SK-N-SH (cell line): ENCODE data around the gene FSIP2. TPM values are rescaled to one million over a fixed set of nuclear protein-coding genes. Genes with fewer than 3 reads are reported as not detected.
A peak's percentile ranks its signal among the peaks of the same experiment; 100 is the strongest.

Source experiments
- CTCF ChIA-PET: fragments of 300-600, 350-600 bp; formaldehyde crosslinking; extraction: SDS; loops from one replicate; lab custom pipeline; 2021; lab: Yijun Ruan, JAX
- POLR2A ChIA-PET: fragments of 350-600 bp; sonication (Branson Sonifier 250); formaldehyde crosslinking; extraction: SDS; loops from one replicate; lab custom pipeline; 2020; ENCODE audit warnings: antibody characterized with exemption, inconsistent platforms; lab: Yijun Ruan, JAX
- DNase-seq: peaks from one replicate; pipeline ENCODE4 v3.0.0; 2012
- H2AFZ ChIP-seq: fragments of 200-600 bp; sonication (generic); 2 replicates; pipeline ENCODE4 v1.8.1; 2016; ENCODE audit warnings: antibody characterized with exemption, mild to moderate bottlenecking, low read depth
- H3F3A ChIP-seq: fragments of 200-600 bp; sonication (generic); replicated peaks from 2 replicates; pipeline ENCODE3; 2016; ENCODE audit warnings: antibody characterized with exemption, mild to moderate bottlenecking; ENCODE audit not compliant: insufficient read depth
- H3K27ac ChIP-seq, 2 experiments: fragments of 200-500 bp in 1 of 2; fragments of 200-600 bp in 1 of 2; sonication (Bioruptor generic) in 1 of 2; sonication (generic), shearing (Covaris generic) in 1 of 2; 2 replicates each; pipeline versions ENCODE4 v1.5.1 to v1.6.1; 2014 to 2016; ENCODE audit warnings: low read depth in 2 of 2, inconsistent platforms in 1 of 2, low read length in 1 of 2, mild to moderate bottlenecking in 1 of 2, mixed read lengths in 1 of 2
- H3K27me3 ChIP-seq: fragments of 200-600 bp; sonication (generic), shearing (Covaris generic); 2 replicates; pipeline ENCODE4 v1.6.1; 2016; ENCODE audit warnings: mixed run types; ENCODE audit not compliant: insufficient read depth
- H3K36me3 ChIP-seq, 2 experiments: fragments of 200-500 bp in 1 of 2; fragments of 200-600 bp in 1 of 2; sonication (Bioruptor generic) in 1 of 2; sonication (generic) in 1 of 2; replicated peaks in 1 of 2; 2 replicates each; pipeline versions ENCODE3 to v1.5.1; 2014 to 2016; ENCODE audit warnings: low read length in 1 of 2, mild to moderate bottlenecking in 1 of 2; ENCODE audit not compliant: insufficient read depth in 2 of 2, control insufficient read depth in 1 of 2
- H3K4me1 ChIP-seq, 2 experiments: fragments of 200-500 bp in 1 of 2; fragments of 200-600 bp in 1 of 2; sonication (Bioruptor generic) in 1 of 2; sonication (generic), shearing (Covaris generic) in 1 of 2; 2 replicates each; pipeline versions ENCODE4 v1.5.1 to v1.6.1; 2014 to 2016; ENCODE audit warnings: low read depth in 1 of 2, low read length in 1 of 2, mixed run types in 1 of 2; ENCODE audit not compliant: insufficient read depth in 2 of 2, control insufficient read depth in 1 of 2
- H3K4me2 ChIP-seq: fragments of 200-600 bp; sonication (generic), shearing (Covaris generic); 2 replicates; pipeline ENCODE4 v1.6.1; 2017; ENCODE audit warnings: mixed run types
- H3K4me3 ChIP-seq, 2 experiments: fragments of 200-500 bp in 1 of 2; fragments of 200-600 bp in 1 of 2; sonication (Bioruptor generic) in 1 of 2; sonication (generic), shearing (Covaris generic) in 1 of 2; 2 replicates each; pipeline versions ENCODE4 v1.5.1 to v1.8.1; 2014 to 2016; ENCODE audit warnings: low read depth in 2 of 2, inconsistent platforms in 1 of 2, low read length in 1 of 2, mild to moderate bottlenecking in 1 of 2, mixed read lengths in 1 of 2, moderate library complexity in 1 of 2
- H3K79me2 ChIP-seq: fragments of 200-600 bp; sonication (generic); 2 replicates; pipeline ENCODE4 v1.8.1; 2017; ENCODE audit warnings: mild to moderate bottlenecking; ENCODE audit not compliant: insufficient read depth
- H3K9ac ChIP-seq: fragments of 200-600 bp; sonication (generic); 2 replicates; pipeline ENCODE4 v1.6.1; 2017; ENCODE audit warnings: mixed run types
- H3K9me2 ChIP-seq: fragments of 200-600 bp; sonication (generic); 2 replicates; pipeline ENCODE4 v1.6.1; 2017; ENCODE audit warnings: mixed run types
- H3K9me3 ChIP-seq: fragments of 200-600 bp; sonication (generic); 2 replicates; pipeline ENCODE4 v1.6.1; 2017; ENCODE audit warnings: mixed run types, mild to moderate bottlenecking, moderate library complexity
- H4K20me1 ChIP-seq: fragments of 200-600 bp; sonication (generic); 2 replicates; pipeline ENCODE4 v1.6.1; 2017; ENCODE audit warnings: mild to moderate bottlenecking, mixed run types; ENCODE audit not compliant: insufficient read depth
- CHD2 ChIP-seq: fragments of 150-350 bp; IDR thresholded peaks from 2 replicates; pipeline ENCODE4 v1.6.1; 2018; ENCODE audit warnings: low read length; ENCODE audit not compliant: partially characterized antibody
- FOSL2 ChIP-seq: IDR thresholded peaks from 2 replicates; pipeline ENCODE4 v1.4.0; 2012; ENCODE audit warnings: low read depth, mild to moderate bottlenecking, moderate library complexity, borderline replicate concordance
- MEF2A ChIP-seq: IDR thresholded peaks from 2 replicates; pipeline ENCODE4 v1.4.0; 2012; ENCODE audit warnings: low read depth, borderline replicate concordance
- RAD21 ChIP-seq: IDR thresholded peaks from 2 replicates; pipeline ENCODE4 v1.6.1; 2012; ENCODE audit warnings: mild to moderate bottlenecking, low read length
- SIN3A ChIP-seq: IDR thresholded peaks from 2 replicates; pipeline ENCODE4 v1.6.1; 2012; ENCODE audit warnings: low read depth, mild to moderate bottlenecking, low read length, moderate library complexity, borderline replicate concordance
- WGBS: methylation state at CpG from one replicate; pipeline ENCODE4 v1.1.6; 2017; ENCODE audit warnings: low lambda C conversion rate; 5-methylcytosine and 5-hydroxymethylcytosine counted together
- polyA plus RNA-seq, 3 experiments: library from polyadenylated mRNA; depleted of rRNA; stranded (reverse); fragments of >200 nt; gene quantifications; 2 replicates each; pipeline ENCODE4 v1.2.3, GENCODE V29; 2012
- TF ChIP-seq, protein P1 (sequence below): IDR thresholded peaks from 2 replicates; pipeline ENCODE4; 2012
- TF ChIP-seq, protein P2 (sequence below): IDR thresholded peaks from 2 replicates; pipeline ENCODE4 v1.4.0; 2012; ENCODE audit warnings: low read depth, borderline replicate concordance

Gene FSIP2
- polyA plus RNA-seq, 1 of the 3 experiments (the other 2 are of a cell fraction) = not detected

DNA sequence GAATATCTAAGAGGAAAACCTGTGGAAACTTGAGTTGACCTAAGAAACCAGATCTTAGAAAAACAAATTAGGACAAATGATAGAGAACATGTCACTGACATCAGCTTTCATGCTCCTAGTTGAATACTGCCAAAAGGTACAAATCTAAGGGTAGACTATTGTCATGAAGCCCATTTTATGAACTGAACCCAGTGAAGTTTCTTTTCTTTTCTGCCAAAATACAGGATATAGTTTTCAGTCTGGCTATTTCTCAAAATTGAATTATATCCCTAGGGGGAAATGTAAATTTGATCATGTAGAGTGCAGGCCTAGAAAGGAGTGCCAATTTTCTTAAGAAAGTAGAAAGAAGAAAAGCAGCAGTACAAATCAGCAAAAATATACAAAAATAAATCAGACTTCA, 46.6 kb downstream of the FSIP2 start:
- Histone ChIP-seq H3K9ac (no peak overlapping the region), H3K36me3 (no peaks in the 10 kb centered on the region), H3K4me3 (no peak overlapping the region)
- CTCF ChIA-PET = interaction anchor here (0.8 kb wide), 1 partner anchor 12 kb away, joined by 3 read pairs; no protein-coding TSS in a partner anchor
- TF ChIP-seq CHD2 = no peak
- TF ChIP-seq, all 33 proteins: peak for 0
- no peaks in the 10 kb centered on the region for H3K79me2 ChIP-seq
- no peak overlapping the region for H3K4me2 ChIP-seq
- H3K27me3 ChIP-seq = no peaks in the 10 kb centered on the region
- POLR2A ChIA-PET = no interaction called here
- peaks cover 6% of the 10 kb centered on the region for H3F3A ChIP-seq
- no peak overlapping the region for H2AFZ ChIP-seq
- peaks cover 0 to 15% of the 10 kb centered on the region in 2 experiments; a peak in 3 of 4 replicates for H3K4me1 ChIP-seq
- no peaks in the 10 kb centered on the region for H4K20me1 ChIP-seq
- H3K27ac ChIP-seq = no peak overlapping the region
- H3K9me2 ChIP-seq = no peaks in the 10 kb centered on the region
- no peak for DNase-seq
- H3K9me3 ChIP-seq = no peaks in the 10 kb centered on the region

DNA sequence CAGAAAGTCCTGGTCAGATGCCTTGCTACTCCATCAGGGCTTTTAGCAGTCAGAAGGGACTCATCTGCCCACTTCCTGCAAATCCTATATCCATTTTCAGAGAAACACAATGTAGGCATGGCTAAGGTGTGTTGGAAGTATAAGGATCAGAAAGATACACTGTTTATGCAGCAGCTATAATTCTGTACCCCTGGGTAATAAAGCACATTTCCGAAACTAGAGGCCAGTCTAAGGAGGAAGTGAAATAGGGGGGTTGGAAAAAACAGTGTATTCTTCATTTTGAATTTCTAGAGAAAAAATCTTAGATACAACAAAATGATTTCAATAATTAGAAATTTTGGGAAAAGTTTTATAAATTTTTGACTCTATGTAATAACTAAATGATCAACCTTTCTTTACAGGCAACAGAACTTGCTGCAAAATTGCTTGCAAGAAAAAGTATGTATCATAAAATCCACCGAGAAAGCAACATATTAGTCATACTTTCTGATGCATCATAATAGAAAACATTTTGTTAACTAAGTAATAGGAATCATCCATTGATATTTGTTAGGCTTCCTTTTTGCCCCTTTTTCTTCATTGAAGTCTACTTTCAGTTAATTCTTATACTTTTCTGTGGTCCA, 47.4 kb downstream of the FSIP2 start:
- 52% methylated on average over 2 of the region's 2 CpGs for WGBS
- Histone ChIP-seq H3K27me3 (no peaks in the 10 kb centered on the region), H3K9ac (no peak overlapping the region), H3K4me1 (peaks cover 0 to 15% of the 10 kb centered on the region in 2 experiments; a peak in 3 of 4 replicates), H3K9me3 (no peaks in the 10 kb centered on the region), H2AFZ (no peak overlapping the region), H3K9me2 (no peaks in the 10 kb centered on the region), H3F3A (peaks cover 6% of the 10 kb centered on the region), H3K4me2 (no peak overlapping the region), H3K4me3 (no peak overlapping the region), H3K27ac (peak overlapping the region in 1 of 2 experiments; percentile 55; a peak in 2 of 4 replicates), H4K20me1 (no peaks in the 10 kb centered on the region), H3K36me3 (no peaks in the 10 kb centered on the region), H3K79me2 (no peaks in the 10 kb centered on the region)
- no peak for TF ChIP-seq MEF2A
- TF ChIP-seq, protein P1, sequence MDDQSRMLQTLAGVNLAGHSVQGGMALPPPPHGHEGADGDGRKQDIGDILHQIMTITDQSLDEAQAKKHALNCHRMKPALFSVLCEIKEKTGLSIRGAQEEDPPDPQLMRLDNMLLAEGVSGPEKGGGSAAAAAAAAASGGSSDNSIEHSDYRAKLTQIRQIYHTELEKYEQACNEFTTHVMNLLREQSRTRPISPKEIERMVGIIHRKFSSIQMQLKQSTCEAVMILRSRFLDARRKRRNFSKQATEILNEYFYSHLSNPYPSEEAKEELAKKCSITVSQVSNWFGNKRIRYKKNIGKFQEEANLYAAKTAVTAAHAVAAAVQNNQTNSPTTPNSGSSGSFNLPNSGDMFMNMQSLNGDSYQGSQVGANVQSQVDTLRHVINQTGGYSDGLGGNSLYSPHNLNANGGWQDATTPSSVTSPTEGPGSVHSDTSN = no peak
- no peak for TF ChIP-seq SIN3A
- TF ChIP-seq FOSL2 = peak; percentile 41; the same call in 1 of the 2 replicates
- TF ChIP-seq, protein P2, sequence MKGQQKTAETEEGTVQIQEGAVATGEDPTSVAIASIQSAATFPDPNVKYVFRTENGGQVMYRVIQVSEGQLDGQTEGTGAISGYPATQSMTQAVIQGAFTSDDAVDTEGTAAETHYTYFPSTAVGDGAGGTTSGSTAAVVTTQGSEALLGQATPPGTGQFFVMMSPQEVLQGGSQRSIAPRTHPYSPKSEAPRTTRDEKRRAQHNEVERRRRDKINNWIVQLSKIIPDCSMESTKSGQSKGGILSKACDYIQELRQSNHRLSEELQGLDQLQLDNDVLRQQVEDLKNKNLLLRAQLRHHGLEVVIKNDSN = no peak
- TF ChIP-seq RAD21 = no peak
- ChIA-PET POLR2A (no interaction called here), CTCF (no interaction called here)
- no peak for DNase-seq
